ENCODE measurements around the gene TPCN1. TPM values are rescaled to one million over a fixed set of nuclear protein-coding genes. Genes with fewer than 3 reads are reported as not detected.

Gene TPCN1
- total RNA-seq, 1 donor = 16.4 TPM

DNA sequence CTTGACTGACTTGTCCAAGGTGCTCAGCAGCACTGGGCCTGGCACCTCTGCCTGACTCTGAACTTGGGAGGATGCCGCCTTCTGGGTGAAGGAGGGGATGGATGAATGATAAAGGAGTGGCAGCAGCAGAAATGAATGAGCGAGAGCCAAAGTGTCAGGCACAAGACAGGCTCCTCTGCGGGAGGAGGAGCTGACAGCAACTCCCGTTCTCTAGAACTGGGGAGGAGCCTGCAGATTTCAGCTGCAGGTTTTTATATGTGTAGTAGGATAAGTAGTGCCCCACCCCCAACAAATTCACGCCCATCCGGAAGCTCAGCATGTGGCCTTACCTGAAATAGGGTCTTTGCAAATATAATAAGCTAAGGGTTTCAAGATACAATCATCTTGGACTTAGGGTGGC is 80.5 kb downstream of the TPCN1 start:
- DNase-seq (ENCODE audit: low read depth in 2 of 3, low spot score in 2 of 3) = no peak

DNA sequence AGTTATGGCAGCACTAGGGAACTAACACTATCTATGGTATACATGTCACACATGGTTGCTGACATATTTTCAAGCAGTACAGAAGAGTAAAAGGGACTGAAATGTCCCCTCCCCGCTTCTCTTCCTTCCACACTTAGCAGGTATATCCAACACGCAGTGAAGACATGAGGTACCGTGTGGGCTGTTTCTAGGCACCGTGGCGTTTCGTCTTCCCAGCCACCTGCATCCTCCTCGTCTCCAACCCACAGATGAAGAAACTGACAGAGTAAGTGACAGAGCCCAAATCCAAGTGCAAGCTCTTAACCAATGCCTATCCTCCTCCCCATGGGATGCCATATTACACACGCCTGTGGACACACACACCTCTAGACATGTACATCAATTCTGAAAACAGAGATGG is 81.2 kb downstream of the TPCN1 start:
- peak in 1 of 3 donors; percentile 5 for DNase-seq (ENCODE audit: low read depth in 2 of 3, low spot score in 2 of 3)

DNA sequence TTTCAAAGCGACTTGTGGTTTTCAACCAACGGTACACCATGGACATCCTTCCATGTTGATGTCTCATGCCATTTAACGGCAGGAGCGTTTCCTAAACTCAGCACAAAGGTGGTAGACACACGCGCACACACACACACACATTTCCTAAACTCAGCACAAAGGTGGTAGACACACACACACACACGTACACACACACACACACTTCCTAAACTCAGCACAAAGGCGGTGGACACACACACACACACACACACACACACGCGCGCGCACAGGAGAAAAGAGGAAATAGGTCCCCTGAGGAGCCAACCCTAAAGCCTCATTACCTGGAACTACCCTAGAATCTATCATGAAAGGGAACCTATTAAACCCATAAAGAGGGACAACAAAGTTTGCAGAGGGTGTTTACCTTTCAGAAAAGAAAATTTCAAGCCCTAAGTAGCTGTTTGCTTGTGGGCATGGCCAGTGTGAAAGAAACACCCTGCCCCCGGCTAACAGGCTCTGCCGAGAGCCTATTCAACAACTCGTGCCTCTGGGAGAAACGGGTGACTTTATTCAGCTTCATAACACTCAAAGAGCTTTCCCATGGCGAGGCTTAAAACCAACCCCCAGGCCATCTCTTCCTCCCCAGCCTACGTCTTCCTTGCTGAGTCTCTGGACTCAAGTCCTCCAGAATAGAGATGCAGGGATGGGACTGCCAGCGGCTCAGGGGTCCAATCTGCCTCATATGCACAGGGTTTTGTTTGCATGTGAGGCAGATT is 81.8 kb downstream of the TPCN1 start:
- peak in 2 of 3 donors; percentile 78 to 92 for DNase-seq (ENCODE audit: low read depth in 2 of 3, low spot score in 2 of 3)

DNA sequence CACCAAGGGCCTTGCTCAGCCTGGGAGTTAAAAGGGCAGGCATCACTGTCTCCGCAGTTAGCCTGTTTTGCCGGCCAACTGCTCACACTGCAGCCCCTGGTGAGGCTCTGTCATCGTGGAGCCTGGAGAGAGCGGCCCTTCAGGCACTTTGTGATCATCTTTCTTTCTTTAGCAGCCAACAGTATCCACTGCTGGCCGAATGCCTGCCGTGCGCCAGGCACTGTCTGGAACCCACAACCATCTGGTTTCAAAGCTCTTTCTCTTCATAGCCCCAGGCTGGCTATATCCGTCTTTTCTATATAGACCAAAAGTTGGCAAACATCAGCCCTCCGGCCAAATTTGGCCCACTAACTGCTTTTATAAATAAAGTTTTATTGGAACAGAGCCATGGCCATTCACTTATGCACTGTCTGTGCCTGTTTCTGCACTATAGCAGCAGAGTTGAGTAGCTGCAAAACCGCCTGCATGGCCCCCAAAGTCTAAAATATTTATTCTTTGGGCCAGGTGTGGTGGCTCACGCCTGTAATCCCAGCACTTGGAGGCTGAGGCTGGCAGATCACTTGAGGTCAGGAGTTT is 84.1 kb downstream of the TPCN1 start:
- no peak for DNase-seq (ENCODE audit: low read depth in 2 of 3, low spot score in 2 of 3)

DNA sequence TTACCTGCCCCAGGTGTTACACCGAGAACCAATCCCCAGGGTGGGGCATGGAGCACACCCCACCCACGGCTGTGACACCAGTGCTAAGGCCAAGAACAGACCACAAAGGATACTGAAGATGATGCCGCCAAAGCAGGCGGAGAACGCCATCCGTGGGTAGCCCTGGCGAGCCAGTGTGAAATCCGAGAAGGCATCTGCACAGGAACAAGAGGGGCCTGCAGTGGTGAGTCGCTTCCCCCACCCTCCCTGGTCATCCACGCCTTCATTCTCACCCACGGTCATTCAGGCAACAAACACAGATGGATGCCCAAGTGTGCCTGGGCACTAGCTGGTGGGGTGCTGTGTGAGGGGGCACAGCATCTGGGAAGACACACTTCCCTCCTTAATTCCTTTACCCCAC is 85.1 kb downstream of the TPCN1 start:
- DNase-seq (ENCODE audit: low read depth in 2 of 3, low spot score in 2 of 3) = no peak

DNA sequence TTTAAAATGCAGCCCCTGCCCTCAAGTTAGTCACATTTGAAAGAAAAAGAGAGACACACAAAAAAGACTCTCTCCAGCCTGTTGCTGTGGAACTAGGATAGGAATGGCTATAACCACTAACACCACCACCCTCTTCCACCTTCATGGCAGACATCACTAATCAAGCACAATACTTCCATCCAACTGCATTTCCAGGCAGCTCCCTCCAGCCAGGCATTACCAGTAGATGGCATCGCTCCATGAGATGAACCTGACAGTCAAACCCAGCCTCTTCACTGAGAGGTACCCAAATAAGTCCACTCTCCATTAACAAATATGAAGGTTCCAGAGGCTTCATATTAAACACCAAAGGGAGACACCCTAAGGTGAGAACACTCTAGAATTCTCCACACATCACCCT is 89.2 kb downstream of the TPCN1 start:
- DNase-seq (ENCODE audit: low read depth in 2 of 3, low spot score in 2 of 3) = no peak

DNA sequence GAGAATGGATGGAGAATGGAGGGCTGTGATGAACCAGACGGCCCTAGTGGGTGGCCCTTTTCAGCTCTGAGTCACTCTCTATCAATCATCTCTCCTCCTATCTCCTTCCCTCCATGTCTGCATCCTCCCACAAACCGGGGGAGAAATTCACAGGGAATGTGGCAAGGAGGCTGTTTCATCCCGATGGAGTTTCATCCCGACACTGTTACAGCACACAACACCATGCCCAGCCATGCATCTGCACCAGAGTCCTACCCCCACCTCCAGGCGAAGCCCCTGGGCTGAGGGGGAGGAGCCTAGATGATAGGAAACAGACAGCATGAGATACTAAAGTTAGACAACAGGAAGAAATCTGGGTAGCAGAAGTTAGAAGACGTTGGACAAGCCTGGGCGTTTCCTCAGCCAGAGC is 92.9 kb downstream of the TPCN1 start:
- no peak for DNase-seq (ENCODE audit: low read depth in 2 of 3, low spot score in 2 of 3)

DNA sequence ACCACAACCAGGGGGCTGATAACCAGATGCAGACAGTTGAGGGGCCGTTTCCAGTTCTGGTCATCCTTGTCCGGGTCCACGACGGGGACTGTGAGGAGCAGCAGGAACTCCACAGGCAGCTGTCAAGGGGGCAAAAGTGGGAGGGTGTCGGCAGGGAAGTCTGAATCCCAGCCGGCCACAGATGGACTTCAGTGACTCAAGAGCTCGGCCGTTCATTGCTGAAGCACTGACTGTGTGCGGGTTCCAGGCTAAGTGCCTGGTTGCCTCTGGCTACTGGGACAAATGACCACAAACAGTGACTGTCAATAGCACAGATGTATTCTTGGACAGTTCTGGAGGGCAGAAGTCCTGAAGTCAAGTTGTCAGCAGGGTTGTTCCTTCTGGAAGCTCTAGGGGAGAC is 94.1 kb downstream of the TPCN1 start:
- no peak for DNase-seq (ENCODE audit: low read depth in 2 of 3, low spot score in 2 of 3)

DNA sequence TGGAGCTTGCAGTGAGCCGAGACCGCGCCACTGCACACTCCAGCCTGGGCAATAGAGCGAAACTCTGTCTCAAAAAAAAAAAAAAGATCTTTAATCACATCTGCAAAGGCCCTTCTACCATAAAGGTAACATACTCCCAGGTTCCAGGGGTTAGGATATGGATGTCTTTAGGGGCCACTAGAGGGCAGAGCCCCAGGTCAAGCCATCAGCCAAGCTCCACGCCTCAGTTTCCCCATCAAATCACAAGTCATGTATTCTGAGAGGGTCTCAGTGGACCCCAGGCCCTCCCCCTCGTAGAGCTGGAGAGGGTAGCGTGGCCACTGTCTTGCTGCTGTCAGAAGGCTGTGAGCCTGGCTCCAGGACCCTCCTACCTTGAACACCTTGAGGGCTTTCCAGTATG is 94.9 kb downstream of the TPCN1 start:
- DNase-seq (ENCODE audit: low read depth in 2 of 3, low spot score in 2 of 3) = no peak

DNA sequence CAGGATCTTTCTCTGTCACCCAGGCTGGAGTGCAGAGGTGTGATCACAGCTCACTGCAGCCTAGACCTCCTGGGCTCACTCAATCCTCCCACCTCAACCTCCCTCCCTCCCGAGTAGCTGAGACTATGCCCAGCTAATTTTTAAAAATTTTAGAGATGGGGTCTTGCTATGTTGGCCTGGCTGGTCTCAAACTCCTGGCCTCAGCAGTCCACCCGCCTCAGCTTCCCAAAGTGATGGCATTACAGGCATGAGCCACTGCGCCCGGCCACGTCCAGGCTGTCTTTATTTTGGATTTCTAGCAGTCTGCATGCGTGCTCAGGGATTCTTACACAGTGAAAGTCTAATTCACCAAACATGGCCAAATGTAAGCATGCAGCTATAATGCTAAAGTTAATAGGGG is 95.9 kb downstream of the TPCN1 start:
- DNase-seq (ENCODE audit: low read depth in 2 of 3, low spot score in 2 of 3) = no peak

DNA sequence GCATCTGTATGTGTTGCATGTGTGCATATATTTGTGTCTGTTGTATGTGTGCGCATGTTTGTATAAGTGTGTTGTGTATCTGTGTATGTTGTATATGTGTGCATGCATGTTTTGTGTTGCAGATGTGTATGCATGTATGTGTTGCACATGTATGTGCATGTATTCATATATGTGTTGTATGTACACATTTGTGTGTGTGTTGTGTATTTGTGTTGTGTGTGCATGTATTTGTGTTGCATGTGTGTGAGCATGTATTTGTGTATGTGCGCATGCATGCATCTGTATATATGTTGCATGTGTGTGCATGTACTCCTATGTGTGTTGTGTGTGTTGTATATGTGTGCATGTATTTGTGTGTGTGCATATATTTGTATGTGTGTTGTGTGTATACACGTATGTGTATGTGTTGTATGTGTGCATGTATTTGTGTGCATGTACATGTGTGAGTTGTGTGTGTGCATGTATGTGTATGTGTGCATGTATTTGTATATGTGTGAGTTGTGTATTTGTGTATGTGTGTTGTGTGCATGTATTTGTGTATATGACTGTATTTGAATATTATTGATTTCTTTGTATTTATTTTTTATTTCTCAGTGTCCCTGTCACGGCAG is 96.9 kb downstream of the TPCN1 start:
- DNase-seq (ENCODE audit: low read depth in 2 of 3, low spot score in 2 of 3) = no peak

DNA sequence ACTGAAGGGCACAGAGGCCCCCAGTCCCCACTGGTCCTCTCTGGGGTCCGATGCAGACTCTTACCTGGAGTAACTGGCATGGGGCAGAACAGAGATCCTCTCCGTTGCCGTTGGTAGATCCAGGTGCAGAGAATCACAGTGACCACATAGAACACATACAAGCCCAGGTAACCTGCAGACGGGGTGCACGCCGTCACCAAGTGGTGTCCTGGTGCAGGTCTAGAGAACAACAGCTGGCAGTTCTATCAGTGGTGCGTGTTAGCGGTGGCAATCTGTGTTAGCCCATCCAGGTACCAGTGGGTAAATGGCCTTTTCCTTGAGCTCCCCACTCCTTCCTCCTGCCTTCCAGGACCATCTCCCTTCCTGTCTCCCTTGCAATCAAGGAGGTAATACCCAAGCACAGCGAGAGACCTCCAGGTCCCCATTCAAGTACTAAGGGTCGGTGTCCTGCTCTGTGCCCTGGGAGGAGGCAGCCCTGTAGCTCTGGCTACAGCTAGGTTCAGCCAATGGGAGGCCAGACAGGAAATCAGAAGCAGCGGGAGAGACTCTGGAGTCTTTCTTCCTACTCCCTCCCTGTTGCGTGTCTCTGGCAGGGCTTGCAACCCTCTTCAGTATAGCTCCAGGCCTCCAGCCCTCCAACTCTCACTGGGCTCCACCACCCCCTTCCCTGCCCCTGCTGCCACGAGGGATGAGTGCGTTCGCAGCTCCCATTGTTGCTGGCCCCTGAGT is 97.8 kb downstream of the TPCN1 start:
- no peak for DNase-seq (ENCODE audit: low read depth in 2 of 3, low spot score in 2 of 3)

DNA sequence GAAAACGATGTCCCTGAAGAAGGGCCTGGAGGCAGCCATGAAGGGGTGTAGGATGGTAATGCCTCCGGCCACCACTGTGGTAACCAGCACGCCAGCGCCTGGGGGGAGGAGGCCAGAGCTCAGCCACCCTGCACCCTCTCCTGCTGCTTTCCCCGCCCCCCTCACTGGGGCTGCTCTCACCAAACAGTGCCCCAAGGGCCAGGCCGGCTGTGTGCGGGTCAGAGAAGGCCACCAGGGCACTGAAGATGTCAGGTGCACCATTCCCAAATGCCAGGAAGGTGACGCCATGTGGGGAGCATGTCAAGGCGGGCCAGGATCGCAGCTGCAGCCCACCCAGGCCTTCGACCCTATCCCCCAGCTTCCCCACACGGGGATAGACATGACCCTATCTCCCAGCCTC is 99.1 kb downstream of the TPCN1 start:
- no peak for DNase-seq (ENCODE audit: low read depth in 2 of 3, low spot score in 2 of 3)

DNA sequence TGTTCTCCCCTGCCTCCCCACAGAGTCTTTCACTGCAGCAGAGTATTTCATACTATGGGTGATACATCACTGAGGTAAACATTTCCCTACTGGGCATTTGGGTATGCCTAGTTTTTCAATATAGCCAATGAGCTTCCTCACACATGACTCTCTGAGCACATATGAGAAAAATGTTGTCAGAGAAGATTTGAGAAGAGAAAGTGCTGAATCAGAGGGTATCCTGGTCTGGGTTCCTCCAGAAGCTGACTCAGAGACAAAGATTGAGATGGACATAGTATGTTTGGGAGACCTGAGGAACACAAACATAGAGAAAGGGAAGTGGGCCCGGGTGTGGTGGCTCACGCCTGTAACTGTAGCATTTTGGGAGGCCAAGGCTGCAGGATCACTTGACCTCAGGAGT is 101.1 kb downstream of the TPCN1 start:
- no peak for DNase-seq (ENCODE audit: low read depth in 2 of 3, low spot score in 2 of 3)

DNA sequence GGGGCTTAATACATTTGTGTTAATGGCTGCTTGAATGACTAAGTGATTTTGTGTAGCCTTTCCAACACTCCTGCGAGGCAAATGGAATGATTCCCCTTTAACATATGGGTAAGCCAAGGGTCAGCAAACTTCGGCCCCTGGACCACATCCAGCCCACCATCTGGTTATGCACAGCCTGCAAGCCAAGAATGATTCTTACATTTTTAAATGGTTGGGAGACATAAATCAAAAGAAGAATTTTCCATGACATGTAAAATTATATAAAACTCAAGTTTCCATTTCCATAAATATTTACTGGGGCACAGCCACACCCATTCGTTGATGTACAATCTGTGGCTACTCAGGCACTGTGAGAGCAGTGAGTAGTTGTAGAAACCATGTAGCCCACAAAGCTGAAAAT is 104.7 kb downstream of the TPCN1 start:
- DNase-seq (ENCODE audit: low read depth in 2 of 3, low spot score in 2 of 3) = no peak

DNA sequence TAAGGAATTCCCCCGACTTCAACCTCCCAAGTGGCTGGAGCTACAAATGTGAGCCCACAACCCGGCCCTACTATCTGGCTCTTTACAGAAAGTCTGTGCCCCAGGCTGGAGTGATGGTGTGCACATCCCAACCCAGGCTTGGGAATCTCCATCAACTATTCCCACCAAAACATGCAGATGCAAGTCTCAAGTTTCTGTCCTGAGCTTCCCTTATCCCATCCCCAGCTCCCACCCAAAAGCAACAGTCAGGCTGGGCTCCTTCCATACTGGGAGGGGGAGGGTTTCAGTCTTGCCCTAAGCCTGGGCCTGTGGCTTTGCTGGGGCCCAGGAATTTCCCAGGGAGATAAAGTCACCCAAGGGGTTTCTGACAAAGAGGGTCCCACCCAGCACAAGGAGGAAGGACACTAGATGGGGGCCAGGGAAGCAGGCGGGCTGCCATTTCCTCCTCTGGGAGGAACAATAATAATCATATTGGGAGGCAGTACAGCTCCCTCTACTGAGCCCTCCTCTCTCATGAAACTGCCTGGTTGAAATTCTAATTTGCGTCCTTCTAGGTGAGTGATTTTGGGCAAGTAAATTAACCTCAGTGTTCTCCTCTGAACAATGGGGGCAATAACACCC is 105.6 kb downstream of the TPCN1 start:
- no peak for DNase-seq (ENCODE audit: low read depth in 2 of 3, low spot score in 2 of 3)

DNA sequence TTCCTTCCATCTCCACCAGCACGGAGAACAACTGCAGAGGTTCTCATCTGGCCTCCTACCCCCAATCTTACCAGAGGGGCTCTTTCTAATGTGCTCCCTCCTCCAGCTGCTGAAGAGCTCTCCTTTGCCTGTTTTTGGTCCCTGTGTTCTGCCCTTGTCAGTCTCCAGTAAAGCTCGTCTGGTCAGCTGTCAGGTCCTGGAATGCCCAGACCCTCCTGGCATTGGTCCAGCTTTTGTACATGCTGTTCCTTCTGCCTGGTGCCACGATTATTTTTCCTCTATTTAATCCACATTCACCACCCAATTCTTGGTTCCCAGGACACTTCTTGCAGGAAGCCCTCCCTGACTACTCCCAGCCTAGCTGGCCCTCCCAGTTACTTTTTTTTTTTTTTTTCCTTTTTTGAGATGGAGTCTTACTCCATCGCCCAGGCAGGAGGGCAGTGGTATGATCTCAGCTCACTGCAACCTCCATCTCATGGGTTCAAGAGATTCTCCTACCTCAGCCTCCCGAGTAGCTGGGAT is 107.2 kb downstream of the TPCN1 start:
- DNase-seq (ENCODE audit: low read depth in 2 of 3, low spot score in 2 of 3) = no peak

DNA sequence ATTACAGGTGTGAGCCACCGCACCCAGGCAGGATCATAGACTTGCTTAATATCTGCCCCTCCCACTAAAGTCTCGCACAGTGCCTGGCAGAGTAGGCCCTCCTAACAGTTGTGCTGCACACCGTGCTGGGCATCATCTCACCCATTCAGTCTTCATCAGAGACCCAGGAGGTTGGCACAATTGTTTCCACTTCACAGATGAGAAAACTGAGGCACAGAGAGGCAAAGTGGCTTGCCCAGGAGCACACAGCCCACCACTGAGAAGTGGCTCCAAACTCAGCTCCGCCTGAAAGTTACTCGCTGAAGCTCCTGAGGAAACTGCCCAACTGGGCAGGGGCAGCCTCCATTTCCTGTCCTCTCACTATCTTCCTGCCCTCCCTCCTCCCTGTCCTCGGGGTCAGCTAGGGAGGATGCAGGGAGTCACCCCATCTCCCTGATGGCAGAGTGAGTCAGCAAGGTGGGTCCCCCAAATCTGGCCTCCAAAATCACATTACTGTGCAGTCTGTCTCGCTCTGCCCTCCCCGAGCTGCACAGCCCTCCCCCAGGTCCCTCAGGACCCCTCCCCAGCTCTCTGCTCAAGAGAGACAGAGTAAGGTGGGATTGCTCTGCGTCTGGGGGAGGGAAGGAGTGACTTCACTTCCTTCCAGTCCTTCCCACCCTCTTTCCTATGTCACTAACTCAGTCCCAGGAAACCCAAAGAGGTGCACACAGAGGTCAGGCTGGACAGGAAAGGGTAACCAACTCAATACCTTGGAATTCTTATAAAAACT is 107.9 kb downstream of the TPCN1 start:
- no peak for DNase-seq (ENCODE audit: low read depth in 2 of 3, low spot score in 2 of 3)

DNA sequence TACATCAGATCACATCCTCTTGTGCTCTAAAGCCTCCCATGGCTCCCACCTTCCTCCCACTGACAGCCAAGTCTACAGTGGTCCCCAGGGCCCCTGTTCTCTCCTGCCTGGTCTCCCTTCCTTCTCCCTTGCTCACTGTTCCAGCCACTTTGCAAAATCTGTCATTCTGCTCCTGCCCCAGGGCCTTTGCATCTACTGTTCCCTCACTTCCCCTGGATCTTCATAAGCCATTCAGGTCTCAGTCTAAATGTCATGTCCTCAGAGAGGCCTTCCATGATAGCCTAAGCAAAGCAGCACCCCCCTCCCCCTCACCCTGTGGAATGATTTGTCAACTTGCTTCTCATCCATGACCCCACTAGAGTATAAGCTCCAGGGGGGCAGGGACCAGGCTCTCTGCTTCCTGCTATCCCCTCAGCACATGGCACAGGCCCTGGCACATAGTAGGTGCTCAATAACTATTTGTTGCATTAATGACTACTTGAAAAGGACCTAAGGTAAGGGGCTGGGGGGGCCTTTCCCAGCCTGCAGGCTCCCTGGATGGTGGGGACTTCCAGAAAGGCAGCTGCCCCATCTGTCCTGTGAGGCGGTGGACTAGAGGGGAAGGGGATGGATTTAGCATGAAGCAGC is 108.6 kb downstream of the TPCN1 start:
- no peak for DNase-seq (ENCODE audit: low read depth in 2 of 3, low spot score in 2 of 3)

DNA sequence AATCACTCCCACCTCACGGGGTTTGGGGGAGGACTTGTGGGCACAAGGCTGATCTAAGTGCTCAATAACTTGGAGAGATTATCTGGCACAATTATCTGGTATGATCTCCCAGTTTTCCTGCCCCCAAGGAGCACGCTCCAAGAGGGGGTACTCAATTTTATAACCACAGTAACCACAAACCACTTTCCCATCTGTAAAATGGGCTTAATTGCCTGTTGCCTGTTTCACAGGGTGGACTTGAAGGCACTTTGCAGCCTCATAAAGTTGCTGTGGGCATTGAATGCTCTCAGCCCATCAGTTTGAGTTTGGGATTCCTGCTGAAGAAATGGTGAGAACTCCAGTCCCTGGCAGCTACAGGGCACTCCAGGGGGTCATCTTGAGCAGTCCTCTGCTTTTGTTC is 109.2 kb downstream of the TPCN1 start:
- no peak for DNase-seq (ENCODE audit: low read depth in 2 of 3, low spot score in 2 of 3)
